ENCODE data around the gene SEC24C. TPM values are rescaled to one million over a fixed set of nuclear protein-coding genes. Genes with fewer than 3 reads are reported as not detected.

The SEC24C gene
- total RNA-seq, 1 donor from 2014 or later, result 85.9 TPM

GRCh38 chr10:73807471-73807870 is 63.3 kb downstream of the SEC24C start:
- DNase-seq (ENCODE audit: low read depth, low spot score), result no peak
- H3K4me1 Mint-ChIP-seq, result peaks cover 15% of the 10 kb centered on the region
- H3K4me3 Mint-ChIP-seq, result no peak overlapping the region
- H3K27me3 Mint-ChIP-seq (ENCODE audit: low read depth), result no peaks in the 10 kb centered on the region
- H3K36me3 Mint-ChIP-seq (ENCODE audit: low read depth), result peaks cover 6% of the 10 kb centered on the region
- no peak for TF ChIP-seq CTCF (conservative IDR thresholded peaks at IDR 0.05)
- H3K9me3 Mint-ChIP-seq, result no peaks in the 10 kb centered on the region
- no peak overlapping the region for H3K27ac Mint-ChIP-seq (ENCODE audit: unreplicated experiment)

- H3K9me3 Mint-ChIP-seq, result no peaks in the 10 kb centered on the region
- H3K4me3 Mint-ChIP-seq, result peak overlapping the region; percentile 92
- no peak for DNase-seq (ENCODE audit: low read depth, low spot score)
- peaks cover 6% of the 10 kb centered on the region for H3K36me3 Mint-ChIP-seq (ENCODE audit: low read depth)
- H3K27me3 Mint-ChIP-seq (ENCODE audit: low read depth), result no peaks in the 10 kb centered on the region
- TF ChIP-seq CTCF (conservative IDR thresholded peaks at IDR 0.05), result no peak
- peaks cover 18% of the 10 kb centered on the region for H3K4me1 Mint-ChIP-seq
- no peak overlapping the region for H3K27ac Mint-ChIP-seq (ENCODE audit: unreplicated experiment)
Observed at GRCh38 chr10:73808021-73808815, 64.0 kb downstream of the SEC24C start.

- DNase-seq (ENCODE audit: low read depth, low spot score), result no peak
- H3K36me3 Mint-ChIP-seq (ENCODE audit: low read depth), result peaks cover 6% of the 10 kb centered on the region
- H3K4me1 Mint-ChIP-seq, result peaks cover 18% of the 10 kb centered on the region
- peak overlapping the region; percentile 92 for H3K4me3 Mint-ChIP-seq
- TF ChIP-seq CTCF (conservative IDR thresholded peaks at IDR 0.05), result no peak
- no peaks in the 10 kb centered on the region for H3K27me3 Mint-ChIP-seq (ENCODE audit: low read depth)
- no peak overlapping the region for H3K27ac Mint-ChIP-seq (ENCODE audit: unreplicated experiment)
- no peaks in the 10 kb centered on the region for H3K9me3 Mint-ChIP-seq
Observed at GRCh38 chr10:73809061-73809818, 65.1 kb downstream of the SEC24C start.

- no peak for TF ChIP-seq CTCF (conservative IDR thresholded peaks at IDR 0.05)
- Mint-ChIP-seq H3K27ac (ENCODE audit: unreplicated experiment) (peak overlapping the region; percentile 67), H3K4me3 (peak overlapping the region; percentile 92), H3K9me3 (no peaks in the 10 kb centered on the region), H3K4me1 (peaks cover 18% of the 10 kb centered on the region), H3K27me3 (ENCODE audit: low read depth) (no peaks in the 10 kb centered on the region), H3K36me3 (ENCODE audit: low read depth) (peaks cover 6% of the 10 kb centered on the region)
- no peak for DNase-seq (ENCODE audit: low read depth, low spot score)
Observed at GRCh38 chr10:73810358-73810734, 66.2 kb downstream of the SEC24C start.

GRCh38 chr10:73810735-73811465 is 66.7 kb downstream of the SEC24C start:
- Mint-ChIP-seq H3K4me3 (peak overlapping the region; percentile 92), H3K27me3 (ENCODE audit: low read depth) (no peaks in the 10 kb centered on the region), H3K36me3 (ENCODE audit: low read depth) (peaks cover 6% of the 10 kb centered on the region), H3K27ac (ENCODE audit: unreplicated experiment) (peak overlapping the region; percentile 67), H3K9me3 (no peaks in the 10 kb centered on the region), H3K4me1 (peaks cover 18% of the 10 kb centered on the region)
- no peak for TF ChIP-seq CTCF (conservative IDR thresholded peaks at IDR 0.05)
- peak; percentile 28 for DNase-seq (ENCODE audit: low read depth, low spot score)

Data from neural crest cell (in vitro differentiated cells).